IPS-15b (cell line): ENCODE results near the gene CSTPP1.
"Not testable (repeated sequence)": the region's sequence is repeated elsewhere in the genome, so short reads cannot be mapped to it uniquely, and the experiment has no call there.

ENCODE experiments used
- H3K27me3 ChIP-seq: one replicate; pipeline ENCODE4 v1.6.1; 2013; ENCODE audit warnings: low read length; ENCODE audit not compliant: control insufficient read depth, insufficient read depth
- H3K36me3 ChIP-seq: one replicate; pipeline ENCODE4 v1.6.1; 2013; ENCODE audit warnings: low read length; ENCODE audit not compliant: control insufficient read depth, insufficient read depth
- H3K4me1 ChIP-seq: one replicate; pipeline ENCODE4 v1.6.1; 2013; ENCODE audit warnings: mild to moderate bottlenecking, low read length; ENCODE audit not compliant: control insufficient read depth, insufficient read depth
- H3K4me3 ChIP-seq: one replicate; pipeline ENCODE4 v1.5.1; 2013; ENCODE audit warnings: low read depth, low read length
- H3K9ac ChIP-seq: one replicate; pipeline ENCODE4 v1.6.1; 2013; ENCODE audit warnings: low read depth, mild to moderate bottlenecking, low read length
- H3K9me3 ChIP-seq: one replicate; pipeline ENCODE4 v1.6.1; 2013; ENCODE audit warnings: mild to moderate bottlenecking, low read length; ENCODE audit not compliant: control insufficient read depth, insufficient read depth

CSTPP1 gene

DNA sequence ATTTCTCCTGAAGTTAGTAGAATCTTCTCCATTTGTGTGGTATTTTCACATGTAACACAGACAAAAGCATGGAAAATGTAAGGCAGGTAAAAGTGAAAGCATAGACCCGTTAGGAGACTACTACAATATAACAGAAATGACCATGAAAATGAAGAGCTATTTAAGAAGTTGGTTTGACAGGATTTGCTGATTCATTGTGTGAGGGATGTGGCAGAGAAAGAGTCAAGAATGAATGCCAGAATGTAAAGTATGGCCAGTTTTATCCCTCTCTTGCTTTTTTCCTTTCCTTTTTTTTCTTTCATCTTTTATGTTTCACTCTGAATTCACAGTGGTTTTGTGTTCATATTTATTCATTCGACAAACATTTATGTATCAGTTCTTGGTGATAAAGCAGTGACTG, 124.2 kb downstream of the CSTPP1 start:
- Histone ChIP-seq H3K9ac (no peak overlapping the region), H3K36me3 (no peaks in the 10 kb centered on the region), H3K4me3 (no peak overlapping the region), H3K27me3 (no peaks in the 10 kb centered on the region), H3K9me3 (no peaks in the 10 kb centered on the region), H3K4me1 (peaks cover 15% of the 10 kb centered on the region)

DNA sequence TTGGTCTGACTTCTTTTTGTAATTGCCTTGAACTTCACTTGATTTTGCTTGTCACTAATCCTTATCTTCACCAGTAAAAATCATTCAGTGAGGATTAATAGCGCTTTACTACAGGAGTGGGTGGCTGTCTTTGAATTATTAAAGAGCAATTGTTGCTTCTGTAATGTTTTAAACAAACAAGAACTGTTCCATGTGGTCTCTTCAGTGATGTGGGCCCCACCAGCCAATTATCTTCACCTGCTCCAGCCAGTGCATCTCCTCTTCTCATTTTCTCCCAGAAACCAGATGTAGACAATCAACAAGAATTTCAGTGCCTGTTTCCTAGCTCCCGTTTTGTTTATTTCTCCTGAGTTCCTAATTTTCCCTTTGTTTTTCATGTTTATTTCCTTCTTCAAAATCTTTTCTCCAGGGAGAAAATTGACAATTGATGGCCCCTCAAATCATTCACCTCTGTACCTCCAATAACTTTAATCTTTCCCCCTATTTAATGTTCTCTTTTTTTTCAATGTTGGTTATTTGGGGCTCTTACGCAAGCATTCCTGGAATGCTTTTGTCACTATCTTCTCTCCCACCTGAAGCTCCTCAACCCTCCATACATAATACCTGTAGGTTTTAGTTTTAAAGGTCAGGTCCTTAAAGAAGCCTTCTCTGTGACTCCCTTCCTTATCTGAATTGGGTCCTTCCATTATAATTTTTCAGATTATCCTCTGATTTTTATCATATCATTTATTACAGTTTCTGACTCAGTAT, 125.0 kb downstream of the CSTPP1 start:
- Histone ChIP-seq H3K4me1 (peaks cover 13% of the 10 kb centered on the region), H3K9me3 (no peaks in the 10 kb centered on the region), H3K36me3 (no peaks in the 10 kb centered on the region), H3K9ac (no peak overlapping the region), H3K4me3 (no peak overlapping the region), H3K27me3 (no peaks in the 10 kb centered on the region)

GRCh38 chr11:47062736-47063135, 126.2 kb downstream of the CSTPP1 start:
- H3K9me3 ChIP-seq = no peaks in the 10 kb centered on the region
- H3K4me1 ChIP-seq = peaks cover 9% of the 10 kb centered on the region
- no peak overlapping the region for H3K9ac ChIP-seq
- H3K36me3 ChIP-seq = no peaks in the 10 kb centered on the region
- no peaks in the 10 kb centered on the region for H3K27me3 ChIP-seq
- no peak overlapping the region for H3K4me3 ChIP-seq

DNA sequence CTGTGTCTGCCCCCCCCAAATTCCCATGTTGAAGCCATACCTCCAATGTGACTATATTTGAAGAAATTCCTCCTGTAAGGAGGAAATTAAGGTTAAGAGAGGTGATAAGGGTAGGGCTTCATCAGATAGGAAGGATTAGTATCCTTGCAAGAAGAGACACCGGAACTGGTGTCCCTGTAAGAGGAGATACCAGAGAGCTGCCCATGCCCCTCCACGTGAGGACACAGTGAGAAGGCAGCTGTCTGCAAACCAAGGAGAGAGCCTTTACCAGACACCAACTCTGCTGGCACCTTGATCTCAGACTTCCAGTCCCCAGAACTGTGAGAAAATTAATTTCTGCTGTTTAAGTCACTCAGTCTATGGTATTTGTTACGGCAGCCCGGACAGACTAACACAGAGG, 130.8 kb downstream of the CSTPP1 start:
- H3K4me1 ChIP-seq = peaks cover 2% of the 10 kb centered on the region
- H3K27me3 ChIP-seq = no peaks in the 10 kb centered on the region
- no peak overlapping the region for H3K4me3 ChIP-seq
- H3K9me3 ChIP-seq = no peaks in the 10 kb centered on the region
- H3K36me3 ChIP-seq = no peaks in the 10 kb centered on the region
- no peak overlapping the region for H3K9ac ChIP-seq

DNA sequence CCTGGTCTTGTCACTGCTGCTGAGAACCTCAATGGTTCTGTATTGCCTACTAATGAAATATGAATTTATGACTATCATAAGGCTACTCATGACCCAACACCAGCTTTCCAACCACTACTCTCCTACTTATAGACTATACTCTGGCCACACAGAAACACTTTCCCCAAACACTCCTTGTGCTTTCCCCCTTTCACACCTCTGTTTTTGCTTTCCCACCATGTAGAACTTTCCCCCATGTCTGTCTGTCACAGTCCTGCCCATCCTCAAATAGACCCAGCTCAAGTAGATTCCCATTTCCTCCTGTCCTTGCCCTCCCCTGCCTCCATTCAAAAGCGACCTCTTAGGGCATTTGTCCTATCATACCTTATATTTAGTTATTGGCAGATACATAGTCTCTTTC, 134.2 kb downstream of the CSTPP1 start:
- Histone ChIP-seq H3K9ac (no peak overlapping the region), H3K36me3 (no peaks in the 10 kb centered on the region), H3K9me3 (no peaks in the 10 kb centered on the region), H3K27me3 (no peaks in the 10 kb centered on the region), H3K4me1 (no peaks in the 10 kb centered on the region), H3K4me3 (no peak overlapping the region)

GRCh38 chr11:47071341-47071740, 134.8 kb downstream of the CSTPP1 start:
- no peaks in the 10 kb centered on the region for H3K4me1 ChIP-seq
- H3K9ac ChIP-seq = no peak overlapping the region
- no peaks in the 10 kb centered on the region for H3K36me3 ChIP-seq
- H3K9me3 ChIP-seq = no peaks in the 10 kb centered on the region
- H3K27me3 ChIP-seq = no peaks in the 10 kb centered on the region
- no peak overlapping the region for H3K4me3 ChIP-seq

DNA sequence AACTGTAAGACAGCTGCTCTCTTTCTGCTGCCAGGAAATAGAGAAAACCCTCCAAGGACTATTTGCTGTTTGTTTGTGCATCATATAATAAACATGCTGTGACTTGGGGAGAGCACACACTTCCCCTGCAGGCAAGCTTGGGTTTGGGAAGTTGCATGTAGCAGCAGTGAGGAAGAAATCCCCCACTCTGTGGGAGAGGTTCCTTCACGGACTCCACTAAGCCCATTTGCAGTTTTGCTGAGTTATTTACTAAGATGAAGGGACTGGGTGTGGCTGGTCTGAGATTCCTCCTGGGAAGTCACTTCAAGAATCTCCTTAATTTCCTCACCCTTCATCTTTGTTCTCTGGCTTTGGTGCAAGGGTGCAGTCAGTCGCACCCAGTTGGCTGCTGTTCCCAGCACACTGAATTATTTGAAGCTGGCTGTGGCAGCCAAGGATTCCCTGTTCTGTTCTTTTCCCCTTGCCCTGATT, 135.3 kb downstream of the CSTPP1 start:
- no peak overlapping the region for H3K9ac ChIP-seq
- H3K4me3 ChIP-seq = no peak overlapping the region
- no peaks in the 10 kb centered on the region for H3K4me1 ChIP-seq
- H3K9me3 ChIP-seq = no peaks in the 10 kb centered on the region
- H3K27me3 ChIP-seq = no peaks in the 10 kb centered on the region
- H3K36me3 ChIP-seq = no peaks in the 10 kb centered on the region

DNA sequence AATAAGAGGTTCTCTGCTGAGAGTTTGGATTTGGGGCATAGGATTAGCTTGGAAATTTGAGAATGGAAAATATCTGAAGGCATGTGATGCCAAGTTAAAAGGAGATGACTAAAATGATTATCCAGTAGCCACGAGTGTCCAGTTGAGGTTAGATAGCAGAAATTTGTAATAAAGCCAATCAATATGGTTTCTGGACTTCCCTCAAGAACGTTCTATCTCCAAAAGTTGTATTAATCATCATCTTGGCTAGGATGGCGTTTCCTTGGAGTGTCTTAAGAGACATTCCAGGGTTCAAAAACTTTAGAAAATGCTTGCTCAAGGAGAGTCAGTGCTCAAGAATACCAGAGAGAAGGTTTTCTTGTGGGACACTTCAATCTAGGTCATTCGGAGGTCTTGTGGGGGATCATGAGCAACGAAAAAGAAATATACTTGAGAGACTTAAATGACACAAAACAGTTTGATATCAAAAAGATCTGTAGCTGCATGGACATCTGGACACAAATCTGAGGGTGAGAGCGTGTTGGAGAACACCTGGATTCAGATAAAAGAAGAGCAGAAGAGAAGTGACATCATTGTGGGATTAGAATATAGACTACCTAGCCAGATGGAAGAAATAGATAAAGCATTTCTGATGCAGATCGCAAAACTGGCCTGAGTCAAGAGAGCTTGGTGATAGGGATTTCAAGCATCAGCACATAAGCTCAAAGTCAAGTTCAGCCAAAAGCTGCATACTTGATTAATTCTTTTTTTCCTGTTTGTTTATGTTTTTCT, 142.4 kb downstream of the CSTPP1 start:
- Histone ChIP-seq H3K36me3 (no peaks in the 10 kb centered on the region), H3K27me3 (no peaks in the 10 kb centered on the region), H3K4me1 (no peaks in the 10 kb centered on the region), H3K9me3 (no peaks in the 10 kb centered on the region), H3K4me3 (no peak overlapping the region), H3K9ac (no peak overlapping the region)

- not testable (repeated sequence) for H3K4me3 ChIP-seq, H3K9me3 ChIP-seq, H3K27me3 ChIP-seq, H3K9ac ChIP-seq, H3K4me1 ChIP-seq, H3K36me3 ChIP-seq
These were observed 144.2 kb downstream of the CSTPP1 start for GRCh38 chr11:47080775-47081174.

GRCh38 chr11:47083913-47084312, 147.4 kb downstream of the CSTPP1 start:
- no peak overlapping the region for H3K4me3 ChIP-seq
- no peaks in the 10 kb centered on the region for H3K36me3 ChIP-seq
- no peak overlapping the region for H3K9ac ChIP-seq
- no peaks in the 10 kb centered on the region for H3K27me3 ChIP-seq
- H3K4me1 ChIP-seq = no peaks in the 10 kb centered on the region
- no peaks in the 10 kb centered on the region for H3K9me3 ChIP-seq

DNA sequence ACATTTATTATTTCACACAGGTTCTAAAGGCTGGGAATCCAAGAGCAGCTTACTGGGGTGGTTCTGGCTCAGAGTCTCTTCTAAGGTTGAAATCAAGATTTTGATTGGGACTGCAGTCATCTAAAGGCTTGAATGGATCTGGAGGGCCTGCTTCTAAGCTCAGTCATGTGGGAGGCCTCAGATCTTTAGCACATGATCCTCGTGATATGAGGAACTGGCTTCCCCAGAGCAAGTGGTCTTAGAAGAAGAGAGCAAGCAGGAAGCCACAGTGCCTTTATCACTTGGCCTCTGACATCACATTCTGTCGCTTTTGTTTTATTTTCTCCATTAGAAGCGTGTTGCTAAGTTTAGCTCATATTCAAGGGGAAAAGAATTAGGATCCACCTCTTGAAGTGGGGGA, 151.2 kb downstream of the CSTPP1 start:
- no peaks in the 10 kb centered on the region for H3K27me3 ChIP-seq
- H3K4me3 ChIP-seq = no peak overlapping the region
- no peaks in the 10 kb centered on the region for H3K36me3 ChIP-seq
- no peak overlapping the region for H3K9ac ChIP-seq
- no peaks in the 10 kb centered on the region for H3K4me1 ChIP-seq
- no peaks in the 10 kb centered on the region for H3K9me3 ChIP-seq

GRCh38 chr11:47093541-47093940, 157.0 kb downstream of the CSTPP1 start:
- Histone ChIP-seq H3K27me3 (no peaks in the 10 kb centered on the region), H3K9ac (no peak overlapping the region), H3K4me1 (no peaks in the 10 kb centered on the region)

More at GRCh38 chr11:47093541-47093940, 157.0 kb downstream of the CSTPP1 start:
- no peak overlapping the region for H3K4me3 ChIP-seq
- H3K36me3 ChIP-seq = no peaks in the 10 kb centered on the region
- no peaks in the 10 kb centered on the region for H3K9me3 ChIP-seq
